CD4-positive, alpha-beta T cell treated with Interleukin-17A for 1 hour (primary cell): ENCODE results near the gene CADPS2.

Experiments
- DNase-seq: peaks from one replicate; pipeline ENCODE4 v3.0.0-alpha.2; 2020

Gene CADPS2

DNA sequence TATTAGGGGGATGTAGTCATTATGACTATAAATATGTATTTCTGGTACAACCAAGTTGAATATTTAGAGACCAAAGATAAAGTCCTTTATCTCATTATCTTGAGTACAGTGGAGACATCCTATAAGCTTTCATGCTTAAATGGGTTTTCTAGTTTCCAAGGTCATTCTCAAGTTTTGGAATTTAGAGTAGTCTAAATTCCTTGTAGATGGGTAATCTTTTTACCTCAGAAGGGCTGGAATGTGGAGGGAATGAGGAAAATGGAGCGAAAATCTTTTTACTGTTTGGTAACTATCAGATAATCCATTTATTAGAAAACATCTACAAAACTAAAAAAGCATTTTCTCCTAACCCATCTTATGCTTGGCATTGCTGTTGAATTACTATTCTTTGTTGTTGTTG, 368.7 kb downstream of the CADPS2 start:
- DNase-seq: no peak

GRCh38 chr7:122515404-122515803, 370.9 kb downstream of the CADPS2 start:
- no peak for DNase-seq

- no peak for DNase-seq
Observed at GRCh38 chr7:122511268-122511667, 375.0 kb downstream of the CADPS2 start.

DNA sequence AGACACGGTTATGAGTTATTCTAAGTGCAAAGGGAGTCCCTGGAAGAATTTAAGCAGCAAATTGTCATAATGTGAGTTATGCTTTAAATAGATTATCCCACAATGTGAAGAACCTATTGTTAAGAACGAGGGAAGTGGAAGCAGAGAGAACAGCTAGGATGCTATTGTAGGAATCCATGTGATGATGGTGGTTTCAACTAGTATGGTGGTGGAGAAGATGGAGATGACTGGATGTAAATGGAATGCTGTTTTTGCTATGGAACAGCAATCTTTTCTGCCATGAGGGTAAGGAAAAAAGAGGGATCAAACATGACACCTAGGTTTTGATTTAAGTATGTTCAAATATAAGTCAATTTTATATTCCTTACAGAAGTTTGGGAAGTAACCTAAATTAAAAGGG, 378.7 kb downstream of the CADPS2 start:
- no peak for DNase-seq

DNA sequence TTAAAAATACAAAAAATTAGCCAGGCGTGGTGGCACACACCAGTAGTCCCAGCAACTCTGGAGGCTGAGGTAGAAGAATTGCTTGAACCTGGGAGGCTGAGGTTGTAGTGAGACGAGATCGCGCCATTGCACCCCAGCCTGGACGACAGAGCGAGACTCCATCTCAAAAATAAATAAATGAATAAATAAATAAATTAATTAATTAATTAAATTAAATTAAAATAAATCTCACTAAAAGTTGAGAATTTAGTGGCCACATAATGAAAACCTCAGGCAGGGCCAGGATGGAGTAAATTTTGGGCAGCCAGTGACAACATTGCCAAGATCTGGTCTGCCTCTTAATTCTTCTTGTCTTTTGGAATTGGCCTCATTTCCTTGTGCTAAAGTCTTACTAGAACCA, 394.3 kb downstream of the CADPS2 start:
- no peak for DNase-seq

- no peak for DNase-seq
Observed at GRCh38 chr7:122488241-122488640, 398.0 kb downstream of the CADPS2 start.

GRCh38 chr7:122487131-122487530, 399.1 kb downstream of the CADPS2 start:
- DNase-seq: no peak

- no peak for DNase-seq
Observed at GRCh38 chr7:122485856-122486255, 400.4 kb downstream of the CADPS2 start.

DNA sequence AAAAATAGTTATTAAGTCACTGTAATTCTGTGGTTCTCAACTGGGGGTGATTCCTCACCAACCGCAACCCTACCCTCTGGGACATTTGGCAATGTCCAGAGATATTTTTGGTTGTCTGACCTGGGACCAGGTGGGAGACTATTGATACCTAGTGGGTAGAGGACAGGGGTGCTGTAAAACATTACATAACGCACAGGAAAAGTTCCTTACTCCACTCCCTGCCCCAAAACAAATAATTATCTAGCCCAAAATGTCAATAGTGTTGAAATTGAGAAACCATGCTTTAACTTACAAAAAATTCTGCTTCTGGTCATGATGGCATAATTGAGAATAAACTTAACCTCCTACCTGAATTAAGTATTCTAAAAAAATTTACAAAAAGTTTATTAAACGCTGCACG, 404.0 kb downstream of the CADPS2 start:
- DNase-seq: no peak

GRCh38 chr7:122470859-122471258, 415.4 kb downstream of the CADPS2 start:
- no peak for DNase-seq

DNA sequence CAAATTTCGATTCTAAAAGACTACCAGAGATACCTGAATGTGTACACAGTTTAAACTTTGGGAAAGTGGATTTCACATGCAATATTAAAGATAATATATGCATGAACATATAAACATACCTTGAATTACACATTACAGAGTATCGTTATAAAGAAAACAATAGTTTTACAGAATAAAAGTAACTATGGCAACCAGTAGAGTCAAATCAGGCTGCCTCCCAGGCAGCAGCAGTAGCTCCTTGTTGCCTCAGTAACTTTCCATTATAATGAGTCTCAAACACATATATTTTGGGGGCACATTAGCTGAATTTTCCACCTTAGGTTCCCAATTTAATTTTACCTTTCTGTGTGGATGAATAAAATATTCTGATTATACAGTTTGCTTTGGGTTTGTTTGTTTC, 417.3 kb downstream of the CADPS2 start:
- no peak for DNase-seq

- DNase-seq: no peak
Observed at GRCh38 chr7:122467661-122468449, 418.4 kb downstream of the CADPS2 start.

DNA sequence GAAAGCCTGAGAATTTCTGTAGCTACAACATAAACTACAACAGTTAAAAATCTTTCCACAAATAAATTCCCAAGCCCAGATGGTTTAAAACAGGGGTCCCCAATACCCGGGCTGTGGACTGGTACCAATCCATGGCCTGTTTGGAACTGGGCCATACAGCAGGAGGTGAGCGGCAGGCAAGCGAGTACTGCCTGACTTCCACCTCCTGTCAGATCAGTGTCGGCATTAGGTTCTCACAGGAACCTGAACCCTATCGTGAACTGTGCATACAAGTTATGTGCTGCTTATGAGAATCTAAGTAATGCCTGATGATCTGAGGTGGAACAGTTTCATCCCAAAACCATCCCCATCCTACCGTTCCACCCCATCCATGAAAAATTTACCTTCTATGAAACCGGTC, 421.0 kb downstream of the CADPS2 start:
- no peak for DNase-seq

DNA sequence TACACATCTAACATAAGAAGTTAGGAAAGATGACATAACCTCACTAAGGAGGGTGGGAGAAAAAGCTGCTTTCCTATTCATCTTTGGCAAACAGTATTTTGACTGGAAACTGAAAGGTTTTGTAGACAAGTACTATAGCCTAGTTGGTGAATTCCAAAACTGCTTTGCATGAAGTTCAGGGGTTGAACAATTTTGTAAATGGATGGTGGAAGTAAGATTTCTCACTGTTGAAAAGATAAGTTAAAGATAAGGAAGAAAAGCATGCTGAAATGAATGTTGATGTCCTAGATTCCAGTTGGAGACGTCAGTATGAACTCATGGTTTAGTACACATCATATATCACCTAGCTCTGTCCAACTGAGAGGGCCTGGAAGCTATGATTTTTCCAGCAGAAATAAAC, 422.6 kb downstream of the CADPS2 start:
- DNase-seq: no peak

DNA sequence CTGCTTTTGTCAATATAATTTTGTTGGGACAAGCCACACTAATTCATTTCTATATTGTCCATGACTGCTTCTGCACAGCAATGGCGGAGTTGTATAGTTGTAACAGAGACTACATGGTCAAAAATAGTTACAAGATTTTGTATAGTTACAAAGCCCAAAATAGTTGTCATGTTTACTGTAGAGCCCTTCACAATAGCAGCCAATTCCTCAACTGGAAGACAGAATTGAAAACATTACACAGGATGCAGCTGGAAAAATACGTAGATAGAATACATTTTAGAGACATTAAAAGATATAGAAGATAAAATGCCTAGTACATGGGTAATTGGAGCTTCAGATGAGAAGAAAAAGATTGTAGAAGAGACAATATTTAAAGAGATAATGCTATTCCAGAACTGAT, 425.3 kb downstream of the CADPS2 start:
- no peak for DNase-seq

DNA sequence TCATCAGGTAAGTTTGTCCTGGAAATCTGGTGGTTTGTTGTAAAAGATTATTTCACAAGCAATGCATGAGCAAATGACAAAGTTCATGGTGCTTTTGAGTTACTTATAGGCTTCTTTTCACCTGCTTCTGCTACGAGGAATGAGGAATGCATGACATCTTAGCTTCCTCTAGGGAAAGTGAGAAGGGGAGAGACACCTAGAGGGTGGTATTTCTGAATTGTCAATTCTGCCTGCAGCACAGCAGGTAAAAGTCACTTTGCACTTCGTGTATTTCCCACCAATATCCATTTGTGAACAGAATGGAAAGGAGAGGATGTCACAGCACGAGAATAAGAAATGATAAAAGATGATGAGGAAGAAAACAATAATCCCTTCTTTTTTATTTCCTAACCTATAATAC, 428.3 kb downstream of the CADPS2 start:
- DNase-seq: no peak

DNA sequence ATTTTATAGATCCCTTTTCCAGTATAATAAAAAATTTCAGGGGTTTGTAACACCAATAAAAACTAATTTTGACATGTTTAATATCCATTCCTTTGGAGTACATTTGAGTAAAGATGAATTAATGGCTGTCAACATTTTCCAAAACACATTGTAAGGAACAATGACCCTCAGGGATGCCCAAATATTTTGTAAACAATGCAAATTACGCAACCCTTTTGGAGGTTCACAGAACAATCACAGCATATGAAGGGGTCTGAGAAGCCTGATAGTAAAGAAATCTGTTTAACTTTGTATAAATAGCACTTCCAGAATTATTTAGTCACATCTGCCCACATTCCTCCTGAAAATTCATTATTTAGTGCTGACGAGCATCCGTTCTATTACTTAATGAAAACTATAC, 428.9 kb downstream of the CADPS2 start:
- no peak for DNase-seq

DNA sequence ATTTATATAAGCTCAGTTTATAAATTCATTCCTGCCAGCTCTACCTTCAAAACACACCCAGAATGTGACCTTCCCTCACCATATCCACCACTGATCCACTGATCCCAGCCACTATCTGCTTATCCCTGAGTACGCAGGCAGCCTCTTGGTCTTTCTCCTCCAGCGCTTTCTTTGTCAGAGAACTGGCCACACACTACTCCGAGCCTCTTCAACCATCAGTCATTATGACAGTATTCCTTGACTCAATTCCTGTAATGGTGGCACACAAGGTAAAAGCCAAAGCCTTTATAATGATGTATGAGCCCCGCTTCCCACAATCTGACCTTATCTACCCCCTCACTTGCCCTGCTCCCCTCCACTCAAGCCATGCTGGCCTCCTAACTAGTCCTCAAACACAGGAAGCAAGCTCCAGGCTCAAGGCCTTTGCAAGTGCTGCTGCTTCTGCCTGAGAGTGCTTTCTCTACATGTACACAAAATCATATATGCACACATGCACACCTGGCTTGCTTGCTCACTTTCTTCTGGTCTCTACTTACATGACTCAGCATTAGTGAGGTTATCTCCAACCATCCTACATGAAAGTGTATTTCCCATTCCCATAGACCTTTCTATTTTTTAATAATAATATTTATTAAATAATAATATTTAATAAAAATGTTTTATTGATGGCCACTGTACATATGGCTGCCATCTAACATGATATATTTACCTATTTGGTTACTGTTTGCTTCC, 431.3 kb downstream of the CADPS2 start:
- no peak for DNase-seq

GRCh38 chr7:122453432-122453831, 432.8 kb downstream of the CADPS2 start:
- DNase-seq: no peak

- no peak for DNase-seq
Observed at GRCh38 chr7:122448893-122449589, 437.2 kb downstream of the CADPS2 start.

- no peak for DNase-seq
Observed at GRCh38 chr7:122442929-122443328, 443.3 kb downstream of the CADPS2 start.

DNA sequence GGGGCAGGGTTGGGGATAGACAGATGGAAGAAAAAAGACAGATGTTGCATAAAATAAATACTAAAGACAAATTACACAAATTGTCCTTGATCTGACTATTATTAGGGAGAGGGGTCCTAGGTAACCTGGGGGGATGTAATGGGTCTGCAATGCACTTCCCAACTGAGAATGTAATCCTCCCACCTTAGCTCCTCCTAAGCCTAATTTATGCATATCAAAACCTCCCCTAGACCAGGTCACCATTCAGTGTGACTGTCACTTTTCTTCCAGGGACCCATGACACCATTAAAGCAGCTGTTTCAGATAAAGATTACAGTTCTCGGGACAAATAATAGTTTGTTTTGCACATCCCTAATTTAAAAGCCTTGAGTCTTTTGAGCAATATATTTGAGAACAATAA, 447.8 kb downstream of the CADPS2 start:
- DNase-seq: no peak

DNA sequence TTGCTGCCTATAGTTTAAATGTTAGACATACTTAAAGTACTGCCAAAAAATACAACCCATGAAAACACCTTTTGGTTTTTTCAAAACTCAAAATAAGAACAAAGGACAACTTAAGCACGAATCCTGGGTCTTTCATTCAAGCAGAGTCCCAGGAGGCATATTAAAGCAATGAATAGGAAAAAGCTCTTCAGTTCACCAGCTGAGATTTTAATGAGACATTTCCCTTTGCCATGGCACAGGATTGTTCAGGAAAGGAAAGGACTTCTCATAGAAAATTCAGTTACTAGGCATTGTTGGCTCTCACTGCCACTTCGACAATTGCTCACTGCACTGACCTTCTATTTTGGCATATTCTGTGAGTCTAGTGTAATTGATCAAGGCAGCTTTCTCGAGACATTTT, 448.3 kb downstream of the CADPS2 start:
- no peak for DNase-seq

DNA sequence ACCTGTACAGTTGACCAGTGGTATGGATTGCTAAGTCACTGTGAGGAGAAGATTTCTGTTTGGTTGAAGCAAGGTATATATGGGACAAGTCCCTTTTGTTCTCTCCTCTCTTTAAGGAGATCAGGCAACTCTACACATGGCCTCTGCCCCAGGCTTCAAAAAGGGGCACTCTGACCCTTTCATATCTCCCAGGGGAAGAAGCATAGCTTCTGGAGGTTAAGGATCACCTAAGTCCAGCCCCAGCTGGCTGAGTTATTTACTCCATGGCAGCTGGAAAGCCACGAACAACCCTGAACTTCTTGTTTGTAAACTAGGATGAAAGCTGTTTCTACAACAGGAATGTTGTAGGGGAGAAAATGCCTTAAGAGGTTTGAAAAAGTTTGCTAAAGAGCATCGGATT, 452.5 kb downstream of the CADPS2 start:
- DNase-seq: no peak
